CD4-positive, alpha-beta T cell treated with Interleukin-6 at 100 ng/mL for 8 hours (primary cell): ENCODE data around the gene AK6.
"Not testable (repeated sequence)": the region's sequence is repeated elsewhere in the genome, so short reads cannot be mapped to it uniquely, and the experiment has no call there.

Source experiments
- DNase-seq: peaks from one replicate; pipeline ENCODE4 v3.0.0-alpha.2; 2020; ENCODE audit warnings: mixed read lengths, low spot score

The AK6 gene

DNA sequence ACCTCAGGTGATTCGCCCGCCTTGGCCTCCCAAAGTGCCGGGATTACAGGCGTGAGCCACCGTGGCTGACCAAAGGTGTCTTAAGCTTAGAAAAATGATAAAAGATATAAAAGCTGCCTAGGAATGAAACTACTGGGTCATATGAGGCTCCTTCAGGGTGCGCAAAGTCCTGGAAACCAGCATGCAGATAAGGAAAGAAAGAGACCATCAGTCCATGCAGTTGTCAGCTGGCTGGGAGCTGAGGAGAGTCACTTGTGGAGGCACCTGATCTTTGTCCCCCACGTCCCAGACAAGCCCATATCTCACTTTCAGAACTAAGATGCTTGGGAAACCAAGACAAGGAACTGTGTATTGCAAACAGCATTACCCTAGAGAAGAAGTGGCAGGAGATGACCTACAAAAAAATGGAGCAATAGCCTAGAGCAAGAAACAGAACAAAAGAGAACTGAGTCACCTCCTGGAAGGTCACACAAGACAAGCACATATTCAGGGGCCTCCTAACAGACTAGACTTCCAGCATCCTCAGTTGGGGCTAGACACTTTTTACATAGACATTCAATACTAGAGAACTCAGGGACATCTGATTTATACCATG lies 33.9 kb downstream of the AK6 start:
- DNase-seq: no peak

DNA sequence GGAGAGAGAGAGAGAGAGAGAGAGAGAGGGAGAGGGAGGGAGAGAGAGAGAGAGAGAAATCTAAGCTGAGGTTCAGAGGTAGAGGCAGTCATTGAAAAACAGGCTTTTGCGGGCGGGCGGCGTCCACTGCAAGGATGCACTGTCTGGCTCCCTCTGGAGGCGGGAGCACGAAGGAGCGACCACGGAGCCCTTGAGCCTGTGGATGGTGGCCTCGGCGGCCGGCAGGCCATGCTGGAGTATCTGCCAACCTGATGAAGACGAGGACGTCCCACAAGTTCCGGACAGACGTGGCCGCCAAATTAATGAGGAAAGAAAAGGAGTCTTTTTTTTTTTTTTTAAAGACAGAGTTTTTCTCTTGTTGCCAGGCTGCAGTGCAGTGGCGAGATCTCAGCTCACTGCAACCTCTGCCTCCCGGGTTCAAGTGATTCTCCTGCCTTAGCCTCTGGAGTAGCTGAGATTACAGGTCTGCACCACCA lies 34.5 kb downstream of the AK6 start:
- DNase-seq: peak; percentile 73

DNA sequence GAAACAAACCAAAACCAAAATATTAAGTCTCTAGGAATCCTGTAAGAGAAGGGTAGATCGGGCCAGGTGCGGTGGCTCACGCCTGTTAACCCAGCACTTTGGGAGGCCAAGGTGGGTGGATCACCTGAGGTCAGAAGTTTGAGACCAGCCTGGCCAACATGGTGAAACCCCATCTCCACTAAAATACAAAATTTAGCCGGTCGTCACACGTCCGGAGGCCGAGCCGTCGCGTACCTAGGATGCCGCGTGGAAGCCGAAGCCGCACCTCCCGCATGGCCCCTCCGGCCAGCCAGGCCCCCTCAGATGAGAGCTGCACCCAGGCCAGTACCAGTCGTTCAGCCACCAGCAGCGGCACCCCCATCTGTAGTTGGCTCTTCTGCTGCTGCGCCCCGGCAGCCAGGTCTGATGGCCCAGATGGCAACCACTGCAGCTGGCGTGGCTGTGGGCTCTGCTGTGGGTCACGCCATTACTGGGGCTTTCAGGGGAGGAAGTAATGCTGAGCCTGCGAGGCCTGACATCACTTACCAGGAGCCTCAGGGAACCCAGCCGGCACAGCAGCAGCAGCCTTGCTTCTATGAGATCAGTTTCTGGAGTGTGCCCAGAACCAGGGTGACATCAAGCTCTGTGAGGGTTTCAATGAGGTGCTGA lies 35.5 kb downstream of the AK6 start:
- not testable (repeated sequence) for DNase-seq

DNA sequence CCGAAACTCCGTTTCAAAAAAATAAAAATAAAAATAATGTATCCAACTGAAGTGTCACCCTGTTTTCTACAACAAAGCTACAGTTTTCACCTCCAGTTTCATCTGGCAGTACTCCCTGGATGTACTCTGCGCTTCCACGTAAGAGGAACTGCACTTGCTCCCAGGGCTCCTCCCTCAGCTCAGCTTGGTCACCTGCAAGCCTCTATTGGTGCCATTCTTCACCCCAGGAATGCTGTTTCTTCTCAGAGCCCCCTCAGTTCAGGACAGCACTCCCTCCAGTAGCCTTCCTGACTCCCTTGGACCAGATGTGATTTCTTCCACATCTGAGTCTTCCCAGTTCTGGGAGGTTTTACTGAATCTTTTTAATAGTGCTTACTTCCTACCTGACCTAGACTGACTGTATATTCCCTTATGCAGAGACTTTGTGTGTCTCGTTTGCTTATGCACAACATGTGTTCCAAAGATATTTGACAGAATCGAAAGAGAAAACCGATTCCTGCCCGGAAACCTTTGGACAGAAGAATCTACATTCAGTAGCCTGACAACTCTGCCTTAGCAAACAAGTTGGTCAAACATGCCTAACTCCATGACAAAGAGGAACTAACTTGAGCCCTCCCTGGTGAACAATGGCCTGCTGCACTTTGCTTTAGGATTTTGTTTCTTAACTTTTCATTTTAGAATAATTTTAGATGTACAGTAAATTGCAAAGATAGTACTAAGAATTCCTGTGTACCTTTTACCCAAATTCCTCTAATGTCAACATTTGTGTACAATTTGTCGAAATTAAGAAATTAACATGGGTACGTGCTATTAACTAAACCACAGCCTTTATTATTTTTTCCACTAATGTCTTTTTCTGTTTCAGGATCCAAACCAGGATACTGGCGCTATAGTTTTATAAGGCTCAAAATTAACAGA lies 37.5 kb downstream of the AK6 start:
- no peak for DNase-seq

DNA sequence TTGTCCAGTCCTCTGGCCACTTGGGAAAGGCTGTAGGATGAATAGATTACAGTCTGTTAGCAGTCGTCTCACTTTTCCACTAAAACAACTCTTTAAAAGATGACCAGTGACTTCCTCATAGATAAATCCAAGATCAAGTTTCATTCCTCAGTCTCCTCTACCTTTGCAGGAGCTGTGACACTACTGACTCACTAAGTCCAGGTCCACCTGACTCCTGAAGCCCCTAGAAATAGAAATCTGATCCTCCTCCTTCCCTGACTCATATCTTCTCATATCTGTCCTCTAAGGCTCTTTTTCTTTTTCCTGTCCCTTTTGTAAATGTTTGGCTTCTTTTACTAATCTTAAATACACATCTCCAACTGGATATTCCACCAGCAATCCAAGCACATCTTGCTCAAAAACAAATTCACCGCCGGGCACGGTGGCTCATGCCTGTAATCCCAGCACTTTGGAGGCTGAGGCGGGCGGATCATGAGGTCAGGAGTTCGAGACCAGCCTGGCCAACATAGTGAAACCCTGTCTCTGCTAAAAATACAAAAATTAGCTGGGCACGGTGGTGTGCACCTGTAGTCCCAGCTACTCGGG lies 39.3 kb downstream of the AK6 start:
- DNase-seq: no peak

DNA sequence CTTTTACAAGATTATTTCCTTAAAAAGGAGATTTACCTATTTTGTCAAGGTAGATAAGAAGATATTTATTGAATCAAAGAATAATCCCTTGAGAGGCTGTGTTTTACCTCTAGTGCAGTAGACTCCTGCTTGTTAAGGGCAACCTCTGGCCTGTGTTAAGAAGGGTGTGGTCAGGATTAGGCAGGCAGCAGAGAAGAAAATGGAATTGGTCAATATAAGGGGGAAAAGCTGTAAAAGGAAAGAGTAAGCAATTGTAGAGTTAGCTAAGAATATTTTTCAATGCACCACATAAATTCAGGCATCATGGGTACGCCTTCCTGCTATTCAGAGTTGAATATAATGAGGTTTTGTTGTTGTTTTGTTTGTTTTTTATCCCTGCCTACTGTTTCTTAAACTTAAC lies 43.0 kb downstream of the AK6 start:
- DNase-seq: no peak

DNA sequence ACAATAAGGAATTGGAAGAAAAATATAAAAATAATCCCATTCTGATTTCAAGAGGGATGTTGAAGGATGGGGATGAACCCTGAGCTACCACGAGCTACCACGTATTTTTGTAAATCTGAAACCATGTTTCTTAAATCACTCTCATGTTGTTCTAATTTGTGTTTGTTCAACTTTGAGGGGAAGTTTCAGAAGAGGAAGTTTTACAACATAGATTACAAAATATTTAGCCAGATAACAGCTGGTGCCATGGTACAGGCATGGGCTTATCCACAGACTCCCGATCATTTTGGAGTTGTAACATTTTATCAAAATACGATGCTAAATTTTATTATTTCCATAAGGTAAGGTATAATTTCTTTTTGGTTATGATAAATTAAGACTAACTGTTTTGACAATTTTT lies 51.9 kb downstream of the AK6 start:
- no peak for DNase-seq

DNA sequence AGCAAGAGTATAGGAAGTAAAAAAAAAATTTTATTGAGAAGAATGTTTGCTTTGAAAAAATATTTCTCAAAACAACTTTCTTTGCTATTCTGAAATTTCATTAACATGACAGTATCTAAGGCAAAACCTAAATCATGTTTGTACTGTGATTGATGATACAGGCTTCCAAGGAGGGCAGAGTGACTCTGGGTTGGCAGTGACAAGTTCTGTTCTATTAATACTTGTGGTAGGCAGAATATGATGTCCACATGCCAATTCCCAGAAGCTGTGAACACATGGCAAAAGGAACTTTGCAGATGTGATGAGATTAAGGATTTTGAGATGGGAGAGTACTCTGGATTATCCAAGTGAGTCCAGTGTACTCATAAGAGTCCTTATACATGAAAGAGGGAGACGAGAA lies 53.3 kb downstream of the AK6 start:
- DNase-seq: no peak

DNA sequence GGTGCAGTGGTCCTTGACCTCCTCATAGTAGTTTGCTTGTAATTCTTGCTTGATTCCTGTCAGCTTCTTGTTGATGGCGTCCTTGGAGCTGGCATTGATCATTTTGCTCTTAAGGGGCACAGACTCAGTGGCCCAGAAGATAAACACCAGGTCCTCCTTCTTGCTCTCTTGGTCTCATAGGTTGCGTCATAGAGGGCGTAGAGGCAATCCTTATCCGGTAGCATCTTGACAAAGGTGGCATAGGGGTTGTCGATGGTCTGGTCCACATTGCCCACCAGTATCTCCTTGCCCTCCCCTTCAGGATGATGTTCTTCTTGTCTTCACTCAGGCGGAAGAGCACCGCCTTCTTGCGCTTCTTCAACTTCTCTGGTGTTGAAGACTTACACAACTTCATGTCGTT lies 55.9 kb downstream of the AK6 start:
- DNase-seq: no peak

DNA sequence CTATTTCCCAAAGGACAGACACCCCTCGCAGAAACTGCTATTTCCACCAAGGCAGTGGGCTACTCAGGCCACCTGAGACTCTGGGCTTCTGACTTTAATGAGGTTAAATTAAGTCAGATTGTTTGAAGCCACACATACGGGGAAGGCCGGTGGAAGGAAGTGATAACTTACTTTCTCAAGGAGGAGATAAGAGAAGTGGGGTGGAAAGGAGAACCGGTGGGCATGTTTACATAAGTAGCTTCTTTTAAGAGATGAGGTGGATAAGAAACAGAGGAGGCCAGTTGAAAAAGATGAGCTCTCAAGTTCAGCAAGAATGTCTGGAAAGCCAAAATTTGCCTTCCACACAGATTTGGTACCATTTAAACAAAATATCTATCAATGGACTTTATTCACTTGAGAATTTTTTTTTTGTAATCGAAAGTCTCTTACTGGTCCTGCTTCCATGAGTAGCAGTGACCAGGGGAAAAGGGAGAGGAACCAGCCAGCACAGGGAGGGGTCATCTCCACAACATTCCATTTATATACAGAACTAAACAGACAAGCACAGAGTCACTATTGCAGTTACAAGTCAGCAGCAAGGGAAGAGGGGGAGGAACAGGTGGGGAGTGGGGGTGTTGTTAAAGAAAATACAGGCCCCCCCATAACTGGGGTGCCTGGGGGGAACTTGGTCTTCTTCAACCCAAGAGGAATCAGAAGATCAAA lies 56.7 kb downstream of the AK6 start:
- no peak for DNase-seq

DNA sequence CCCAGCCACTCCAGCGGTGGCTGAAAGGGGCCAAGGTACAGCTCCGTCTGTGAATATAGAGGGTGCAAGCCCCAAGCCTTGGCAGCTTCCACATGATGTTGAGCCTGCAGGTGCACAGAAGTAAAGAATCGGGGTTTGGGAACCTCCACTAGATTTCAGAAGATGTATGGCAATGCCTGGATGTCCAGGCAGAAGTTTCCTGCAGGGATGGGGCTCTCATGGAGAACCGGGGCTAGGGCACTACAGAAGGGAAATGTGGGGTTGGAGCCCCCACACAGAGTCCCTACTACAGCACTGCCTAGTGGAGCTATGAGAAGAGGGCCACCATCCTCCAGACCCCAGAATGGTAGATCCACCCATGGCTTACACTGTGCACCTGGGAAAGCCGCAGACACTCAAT lies 59.9 kb downstream of the AK6 start:
- DNase-seq: no peak

DNA sequence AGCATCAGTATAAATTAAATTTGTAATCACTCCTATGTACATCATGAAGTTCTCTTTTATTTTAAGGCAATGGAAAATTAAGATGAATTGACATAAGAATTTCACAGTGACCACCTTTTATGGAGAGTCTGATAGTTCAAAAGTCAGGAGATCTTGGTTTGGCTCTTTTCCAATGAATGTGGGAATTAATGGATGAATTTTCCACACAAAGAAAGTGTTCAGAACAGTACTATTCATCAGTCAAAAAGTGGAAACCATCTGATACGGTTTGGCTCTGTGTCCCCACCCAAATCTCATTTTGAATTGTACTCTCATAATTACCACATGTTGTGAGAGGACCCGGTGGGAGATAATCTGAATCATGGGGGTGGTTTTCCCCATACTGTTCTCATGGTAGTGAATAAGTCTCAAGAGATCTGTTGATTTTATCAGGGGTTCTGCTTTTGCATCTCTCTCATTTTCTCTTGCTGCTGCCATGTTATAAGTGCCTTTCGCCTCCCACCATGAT lies 61.2 kb downstream of the AK6 start:
- no peak for DNase-seq

DNA sequence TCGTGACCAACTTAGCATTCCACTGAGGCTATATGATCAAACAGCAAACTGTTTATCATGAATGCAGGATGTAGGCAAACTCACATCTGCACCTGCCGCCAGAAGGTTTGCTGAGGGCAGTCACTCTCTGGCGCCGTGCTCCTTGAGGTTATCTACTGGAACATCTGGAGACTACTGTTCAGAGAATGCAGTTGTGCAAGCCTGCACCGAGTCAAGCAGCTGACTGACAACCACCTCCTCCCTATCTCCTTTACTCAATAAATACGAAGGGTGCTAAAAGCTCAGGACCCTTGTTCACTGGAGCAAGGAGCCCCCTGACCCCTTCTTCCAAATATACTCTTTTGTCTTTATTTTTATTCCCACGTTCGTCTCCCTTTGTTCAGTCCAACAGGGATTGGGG lies 63.8 kb downstream of the AK6 start:
- DNase-seq: no peak
